PFSK-1 (cell line): Measurements from ENCODE around the gene RTEL1.

Source experiments
- POLR2AphosphoS5 ChIP-seq: IDR thresholded peaks from 2 replicates; pipeline ENCODE4 v1.6.1; 2012; ENCODE audit warnings: low read depth, mild to moderate bottlenecking, control low read depth, low read length, moderate library complexity
- REST ChIP-seq, 2 experiments: IDR thresholded peaks; 2 replicates each; pipeline versions ENCODE4 v1.6.1 to v1.8.0; 2011 to 2012; ENCODE audit warnings: low read depth in 2 of 2, low read length in 2 of 2, control low read depth in 1 of 2, inconsistent platforms in 1 of 2, mild to moderate bottlenecking in 1 of 2, moderate library complexity in 1 of 2; ENCODE audit not compliant: insufficient read depth in 1 of 2

- TF ChIP-seq POLR2AphosphoS5 (no peak), REST (IDR thresholded peaks at IDR 0.05; ENCODE audit: insufficient read depth in 1 of 2, low read depth in 2 of 2, low read length in 2 of 2) (no peak)
Observed at GRCh38 chr20:63664861-63665594, 6.9 kb downstream of the RTEL1 start.
